ENCODE measurements around the gene ENGASE. TPM values are rescaled to one million over a fixed set of nuclear protein-coding genes. Genes with fewer than 3 reads are reported as not detected.

The ENGASE gene
- total and polyA plus RNA-seq, 9 of the 15 experiments (the other 6 are each of a cell fraction or from before 2014, with no cell fraction given) = 0.06 to 45.5 (median 13.9) TPM

- TF ChIP-seq TOE1 (IDR thresholded peaks at IDR 0.05; ENCODE audit: borderline replicate concordance) (no peak), TOE1 (CRISPR knock-in tag; IDR thresholded peaks at IDR 0.05; ENCODE audit: borderline replicate concordance, low read depth) (no peak), E2F5 (CRISPR knock-in tag; IDR thresholded peaks at IDR 0.05) (no peak)
These were observed 7.7 kb upstream of the ENGASE start (continued) for GRCh38 chr17:79066963-79067362.

GRCh38 chr17:79070266-79070880 is 4.3 kb upstream of the ENGASE start:
- Histone ChIP-seq H3K4me3 (no peak overlapping the region), H3K9me1 (ENCODE audit: control insufficient read depth, insufficient read depth, low read length) (no peaks in the 10 kb centered on the region), H3K9me3 (replicated peaks; ENCODE audit: control insufficient read depth, insufficient read depth, low read depth, low read length) (no peaks in the 10 kb centered on the region), H3K79me2 (ENCODE audit: control insufficient read depth, insufficient read depth, low read length) (peaks cover 3% of the 10 kb centered on the region; the same call in 2 of the 3 replicates), H3K27ac (ENCODE audit: extremely low read depth, low read depth, low read length) (no peak overlapping the region), H3K4me1 (replicated peaks in 1 of 2; ENCODE audit: control insufficient read depth in 2 of 2, insufficient read depth in 2 of 2, low read length in 2 of 2) (peaks cover 2 to 13% of the 10 kb centered on the region in 2 experiments; a peak in 4 of 5 replicates), H2AFZ (ENCODE audit: low read depth, low read length) (no peak overlapping the region), H4K20me1 (replicated peaks; ENCODE audit: control insufficient read depth, insufficient read depth, low read length) (no peaks in the 10 kb centered on the region), H3K36me3 (ENCODE audit: control insufficient read depth, insufficient read depth, low read length) (no peaks in the 10 kb centered on the region), H3K4me2 (ENCODE audit: insufficient read depth, low read length) (no peak overlapping the region), H3K9ac (ENCODE audit: insufficient read depth in 1 of 2, low read depth in 2 of 2, low read length in 2 of 2) (no peak overlapping the region), H3K27me3 (ENCODE audit: control insufficient read depth in 2 of 2, insufficient read depth in 2 of 2, low read length in 2 of 2) (peaks cover 17 to 20% of the 10 kb centered on the region in 2 experiments; a peak in 4 of 5 replicates)
- intact Hi-C loops (cut with micrococcal nuclease) = no loop called here
- ATAC-seq (no peak), DNase-seq (ENCODE audit: extremely low read depth in 1 of 4, low spot score in 3 of 4) (no peak), FAIRE-seq (no peak)
- ChIA-PET CTCF (ENCODE audit: low intra/inter-chr PET ratio) (no interaction called here), POLR2A (no interaction called here)
- no TSS peak for BruUV-seq (replicated peaks)
- WGBS (ENCODE audit: insufficient coverage, low coverage, missing lambda C conversion rate) = 5% methylated on average over 9 of the region's 9 CpGs
- in situ Hi-C loops (cut with MboI) = loop anchor here (25.0 kb wide), 1 partner anchor 317 kb away; no protein-coding TSS in a partner anchor
- TF ChIP-seq PKNOX1 (IDR thresholded peaks at IDR 0.05) = no peak
- 0 out of 2 replicates have a peak, but pooled peaks have one; percentile 48 for TF ChIP-seq MEF2D (tag; conservative IDR thresholded peaks at IDR 0.05; ENCODE audit: low read depth)
- TF ChIP-seq CREB3 (tag; conservative IDR thresholded peaks at IDR 0.05; ENCODE audit: low read depth) = 0 out of 2 replicates have a peak, but pooled peaks have one; percentile 45
- no peak for TF ChIP-seq HMBOX1 (IDR thresholded peaks at IDR 0.05)
- 0 out of 2 replicates have a peak, but pooled peaks have one; percentile 32 for TF ChIP-seq HINFP (tag; conservative IDR thresholded peaks at IDR 0.05; ENCODE audit: low read depth)
- TF ChIP-seq KLF10 (CRISPR knock-in tag; IDR thresholded peaks at IDR 0.05) = no peak
- TF ChIP-seq ZNF644 (tag; IDR thresholded peaks at IDR 0.05; ENCODE audit: low read depth) = 0 out of 2 replicates have a peak, but pooled peaks have one; percentile 37
- 0 out of 2 replicates have a peak, but pooled peaks have one; percentile 27 for TF ChIP-seq GTF2A2 (tag; IDR thresholded peaks at IDR 0.05)
- 0 out of 2 replicates have a peak, but pooled peaks have one; percentile 42 for TF ChIP-seq ZNF175 (CRISPR knock-in tag; IDR thresholded peaks at IDR 0.05; ENCODE audit: low read depth)
- TF ChIP-seq PTRF (tag; IDR thresholded peaks at IDR 0.05) = peak; percentile 45; the same call in 1 of the 2 replicates
- no peak for TF ChIP-seq TRIM24 (IDR thresholded peaks at IDR 0.05)
